ENCODE results near the gene VANGL2.

The VANGL2 gene

GRCh38 chr1:160394673-160395072 is 5.7 kb upstream of the VANGL2 start:
- peaks cover 0 to 2% of the 10 kb centered on the region in 2 donors for H3K27me3 ChIP-seq (ENCODE audit: control insufficient read depth in 1 of 2, insufficient read depth in 2 of 2, low read length in 2 of 2)
- H3K27ac ChIP-seq (ENCODE audit: low read length) = no peak overlapping the region
- peaks cover 1% of the 10 kb centered on the region for H3K4me1 ChIP-seq (ENCODE audit: control insufficient read depth, insufficient read depth, low read length)
- no peaks in the 10 kb centered on the region for H3K9me3 ChIP-seq (ENCODE audit: control insufficient read depth in 2 of 2, low read length in 2 of 2)
- H3K9ac ChIP-seq (ENCODE audit: low read length in 2 of 2) = no peak overlapping the region
- H3K36me3 ChIP-seq (ENCODE audit: control insufficient read depth in 2 of 2, insufficient read depth in 2 of 2, low read length in 2 of 2) = no peaks in the 10 kb centered on the region
- H3K4me3 ChIP-seq (ENCODE audit: low read length in 2 of 2) = no peak overlapping the region

GRCh38 chr1:160397651-160398050 is 2.7 kb upstream of the VANGL2 start:
- H3K9ac ChIP-seq (ENCODE audit: low read length in 2 of 2) = no peak overlapping the region
- H3K27me3 ChIP-seq (ENCODE audit: control insufficient read depth in 1 of 2, insufficient read depth in 2 of 2, low read length in 2 of 2) = peaks cover 0 to 2% of the 10 kb centered on the region in 2 donors
- H3K27ac ChIP-seq (ENCODE audit: low read length) = no peak overlapping the region
- no peaks in the 10 kb centered on the region for H3K9me3 ChIP-seq (ENCODE audit: control insufficient read depth in 2 of 2, low read length in 2 of 2)
- H3K4me1 ChIP-seq (ENCODE audit: control insufficient read depth, insufficient read depth, low read length) = peaks cover 19% of the 10 kb centered on the region
- H3K36me3 ChIP-seq (ENCODE audit: control insufficient read depth in 2 of 2, insufficient read depth in 2 of 2, low read length in 2 of 2) = no peaks in the 10 kb centered on the region
- H3K4me3 ChIP-seq (ENCODE audit: low read length in 2 of 2) = no peak overlapping the region

- Histone ChIP-seq H3K27ac (ENCODE audit: low read length) (no peak overlapping the region), H3K4me1 (ENCODE audit: control insufficient read depth, insufficient read depth, low read length) (peaks cover 19% of the 10 kb centered on the region), H3K36me3 (ENCODE audit: control insufficient read depth in 2 of 2, insufficient read depth in 2 of 2, low read length in 2 of 2) (no peaks in the 10 kb centered on the region), H3K4me3 (ENCODE audit: low read length in 2 of 2) (no peak overlapping the region), H3K9ac (ENCODE audit: low read length in 2 of 2) (no peak overlapping the region), H3K27me3 (ENCODE audit: control insufficient read depth in 1 of 2, insufficient read depth in 2 of 2, low read length in 2 of 2) (peaks cover 0 to 2% of the 10 kb centered on the region in 2 donors), H3K9me3 (ENCODE audit: control insufficient read depth in 2 of 2, low read length in 2 of 2) (no peaks in the 10 kb centered on the region)
Measured at GRCh38 chr1:160398823-160399222, 1.5 kb upstream of the VANGL2 start.

- H3K4me1 ChIP-seq (ENCODE audit: control insufficient read depth, insufficient read depth, low read length) = peaks cover 19% of the 10 kb centered on the region
- no peaks in the 10 kb centered on the region for H3K36me3 ChIP-seq (ENCODE audit: control insufficient read depth in 2 of 2, insufficient read depth in 2 of 2, low read length in 2 of 2)
- no peaks in the 10 kb centered on the region for H3K9me3 ChIP-seq (ENCODE audit: control insufficient read depth in 2 of 2, low read length in 2 of 2)
- H3K27ac ChIP-seq (ENCODE audit: low read length) = no peak overlapping the region
- peak overlapping the region; percentile 63 to 77 for H3K4me3 ChIP-seq (ENCODE audit: low read length in 2 of 2)
- no peaks in the 10 kb centered on the region for H3K27me3 ChIP-seq (ENCODE audit: control insufficient read depth in 1 of 2, insufficient read depth in 2 of 2, low read length in 2 of 2)
- H3K9ac ChIP-seq (ENCODE audit: low read length in 2 of 2) = peak overlapping the region; percentile 70 to 75
Measured at GRCh38 chr1:160399544-160400222, 681 bp upstream of the VANGL2 start.

GRCh38 chr1:160400646-160401486 is 502 bp downstream of the VANGL2 start:
- H3K4me3 ChIP-seq (ENCODE audit: low read length in 2 of 2) = peak overlapping the region; percentile 78 to 80
- peak overlapping the region; percentile 18 for H3K27ac ChIP-seq (ENCODE audit: low read length)
- no peaks in the 10 kb centered on the region for H3K9me3 ChIP-seq (ENCODE audit: control insufficient read depth in 2 of 2, low read length in 2 of 2)
- no peaks in the 10 kb centered on the region for H3K36me3 ChIP-seq (ENCODE audit: control insufficient read depth in 2 of 2, insufficient read depth in 2 of 2, low read length in 2 of 2)
- no peaks in the 10 kb centered on the region for H3K27me3 ChIP-seq (ENCODE audit: control insufficient read depth in 1 of 2, insufficient read depth in 2 of 2, low read length in 2 of 2)
- H3K9ac ChIP-seq (ENCODE audit: low read length in 2 of 2) = peak overlapping the region; percentile 55 to 75
- peaks cover 19% of the 10 kb centered on the region for H3K4me1 ChIP-seq (ENCODE audit: control insufficient read depth, insufficient read depth, low read length)

GRCh38 chr1:160401487-160401805 is 1.1 kb downstream of the VANGL2 start:
- peak overlapping the region; percentile 55 to 75 for H3K9ac ChIP-seq (ENCODE audit: low read length in 2 of 2)
- H3K27ac ChIP-seq (ENCODE audit: low read length) = no peak overlapping the region
- H3K36me3 ChIP-seq (ENCODE audit: control insufficient read depth in 2 of 2, insufficient read depth in 2 of 2, low read length in 2 of 2) = no peaks in the 10 kb centered on the region
- no peaks in the 10 kb centered on the region for H3K27me3 ChIP-seq (ENCODE audit: control insufficient read depth in 1 of 2, insufficient read depth in 2 of 2, low read length in 2 of 2)
- H3K4me1 ChIP-seq (ENCODE audit: control insufficient read depth, insufficient read depth, low read length) = peaks cover 19% of the 10 kb centered on the region
- H3K9me3 ChIP-seq (ENCODE audit: control insufficient read depth in 2 of 2, low read length in 2 of 2) = no peaks in the 10 kb centered on the region
- peak overlapping the region; percentile 78 to 80 for H3K4me3 ChIP-seq (ENCODE audit: low read length in 2 of 2)

GRCh38 chr1:160402001-160402795 is 1.8 kb downstream of the VANGL2 start:
- Histone ChIP-seq H3K27ac (ENCODE audit: low read length) (no peak overlapping the region), H3K4me3 (ENCODE audit: low read length in 2 of 2) (peak overlapping the region; percentile 78 to 80)

GRCh38 chr1:160403244-160403643 is 2.9 kb downstream of the VANGL2 start:
- Histone ChIP-seq H3K4me1 (ENCODE audit: control insufficient read depth, insufficient read depth, low read length) (peaks cover 19% of the 10 kb centered on the region), H3K27me3 (ENCODE audit: control insufficient read depth in 1 of 2, insufficient read depth in 2 of 2, low read length in 2 of 2) (no peaks in the 10 kb centered on the region), H3K36me3 (ENCODE audit: control insufficient read depth in 2 of 2, insufficient read depth in 2 of 2, low read length in 2 of 2) (no peaks in the 10 kb centered on the region), H3K9ac (ENCODE audit: low read length in 2 of 2) (no peak overlapping the region), H3K9me3 (ENCODE audit: control insufficient read depth in 2 of 2, low read length in 2 of 2) (no peaks in the 10 kb centered on the region), H3K4me3 (ENCODE audit: low read length in 2 of 2) (no peak overlapping the region), H3K27ac (ENCODE audit: low read length) (no peak overlapping the region)

More at GRCh38 chr1:160402001-160402795, 1.8 kb downstream of the VANGL2 start:
- H3K9ac ChIP-seq (ENCODE audit: low read length in 2 of 2) = no peak overlapping the region
- H3K27me3 ChIP-seq (ENCODE audit: control insufficient read depth in 1 of 2, insufficient read depth in 2 of 2, low read length in 2 of 2) = no peaks in the 10 kb centered on the region
- peaks cover 19% of the 10 kb centered on the region for H3K4me1 ChIP-seq (ENCODE audit: control insufficient read depth, insufficient read depth, low read length)
- H3K9me3 ChIP-seq (ENCODE audit: control insufficient read depth in 2 of 2, low read length in 2 of 2) = no peaks in the 10 kb centered on the region
- no peaks in the 10 kb centered on the region for H3K36me3 ChIP-seq (ENCODE audit: control insufficient read depth in 2 of 2, insufficient read depth in 2 of 2, low read length in 2 of 2)

- H3K27ac ChIP-seq (ENCODE audit: low read length) = no peak overlapping the region
- peaks cover 19% of the 10 kb centered on the region for H3K4me1 ChIP-seq (ENCODE audit: control insufficient read depth, insufficient read depth, low read length)
- no peaks in the 10 kb centered on the region for H3K9me3 ChIP-seq (ENCODE audit: control insufficient read depth in 2 of 2, low read length in 2 of 2)
Measured at GRCh38 chr1:160404094-160404493, 3.7 kb downstream of the VANGL2 start.

GRCh38 chr1:160405331-160405877 is 5.0 kb downstream of the VANGL2 start:
- no peaks in the 10 kb centered on the region for H3K36me3 ChIP-seq (ENCODE audit: control insufficient read depth in 2 of 2, insufficient read depth in 2 of 2, low read length in 2 of 2)
- no peak overlapping the region for H3K9ac ChIP-seq (ENCODE audit: low read length in 2 of 2)
- H3K4me3 ChIP-seq (ENCODE audit: low read length in 2 of 2) = no peak overlapping the region
- peaks cover 0 to 3% of the 10 kb centered on the region in 2 donors for H3K27me3 ChIP-seq (ENCODE audit: control insufficient read depth in 1 of 2, insufficient read depth in 2 of 2, low read length in 2 of 2)
- no peak overlapping the region for H3K27ac ChIP-seq (ENCODE audit: low read length)
- H3K4me1 ChIP-seq (ENCODE audit: control insufficient read depth, insufficient read depth, low read length) = peaks cover 13% of the 10 kb centered on the region
- no peaks in the 10 kb centered on the region for H3K9me3 ChIP-seq (ENCODE audit: control insufficient read depth in 2 of 2, low read length in 2 of 2)

More at GRCh38 chr1:160404094-160404493, 3.7 kb downstream of the VANGL2 start:
- Histone ChIP-seq H3K36me3 (ENCODE audit: control insufficient read depth in 2 of 2, insufficient read depth in 2 of 2, low read length in 2 of 2) (no peaks in the 10 kb centered on the region), H3K27me3 (ENCODE audit: control insufficient read depth in 1 of 2, insufficient read depth in 2 of 2, low read length in 2 of 2) (no peaks in the 10 kb centered on the region), H3K9ac (ENCODE audit: low read length in 2 of 2) (peak overlapping the region in 1 of 2 donors; percentile 13), H3K4me3 (ENCODE audit: low read length in 2 of 2) (no peak overlapping the region)

All from stomach smooth muscle (tissue), 2 donors.